Omental fat pad (tissue), 4 donors: ENCODE results near the gene CHST11. TPM values are rescaled to one million over a fixed set of nuclear protein-coding genes. Genes with fewer than 3 reads are reported as not detected.
"Not testable (repeated sequence)": the region's sequence is repeated elsewhere in the genome, so short reads cannot be mapped to it uniquely, and the experiment has no call there.

Experiments
- ATAC-seq: fragments of 150-250 bp; one replicate; pipeline ENCODE4 v1.9.1; 2016; ENCODE audit warnings: mild to moderate bottlenecking, moderate library complexity; ENCODE audit not compliant: low FRiP score
- DNase-seq: peaks from one replicate; pipeline ENCODE4 v3.0.0-alpha.2; 2019; ENCODE audit warnings: low spot score
- small RNA-seq: library from RNA; depleted of rRNA; stranded (forward); fragments of <200 nt; gene quantifications from one replicate; pipeline ENCODE3, GENCODE V24; 2016
- total RNA-seq, 4 donors: library from RNA; depleted of rRNA; stranded (reverse); fragments of >200 nt; gene quantifications; one replicate each; pipeline ENCODE4 v1.1.0, GENCODE V29; 2016
- TF ChIP-seq, protein P1 (sequence below), 3 donors: fragments of 450-650 bp; IDR thresholded peaks; one replicate each; pipeline ENCODE4 v1.5.1; 2016 to 2017; ENCODE audit warnings: antibody characterized with exemption in 3 of 3, mild to moderate bottlenecking in 3 of 3, moderate library complexity in 2 of 3

Gene CHST11
- total RNA-seq, 4 donors from 2014 or later = 12.2 to 58.6 (median 30.1) TPM

DNA sequence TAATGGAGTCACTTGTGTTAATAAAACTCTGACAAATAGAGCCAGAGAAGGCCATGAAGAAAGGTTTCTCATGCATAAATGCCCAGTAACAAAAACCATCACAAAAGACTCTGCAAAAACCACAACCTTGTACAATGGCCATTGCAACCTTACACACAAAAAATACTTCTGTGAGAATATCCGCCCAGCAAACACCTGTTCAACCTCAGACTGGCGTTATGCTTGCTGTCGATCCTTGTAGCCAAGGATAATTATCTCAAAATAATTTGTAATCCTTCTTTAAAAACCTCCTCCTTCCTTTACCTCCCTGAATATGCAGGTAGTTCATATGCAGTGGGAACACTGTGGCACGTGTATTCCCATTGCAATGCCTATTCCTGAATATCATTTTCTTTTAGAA, 344.3 kb downstream of the CHST11 start:
- TF ChIP-seq, protein P1, sequence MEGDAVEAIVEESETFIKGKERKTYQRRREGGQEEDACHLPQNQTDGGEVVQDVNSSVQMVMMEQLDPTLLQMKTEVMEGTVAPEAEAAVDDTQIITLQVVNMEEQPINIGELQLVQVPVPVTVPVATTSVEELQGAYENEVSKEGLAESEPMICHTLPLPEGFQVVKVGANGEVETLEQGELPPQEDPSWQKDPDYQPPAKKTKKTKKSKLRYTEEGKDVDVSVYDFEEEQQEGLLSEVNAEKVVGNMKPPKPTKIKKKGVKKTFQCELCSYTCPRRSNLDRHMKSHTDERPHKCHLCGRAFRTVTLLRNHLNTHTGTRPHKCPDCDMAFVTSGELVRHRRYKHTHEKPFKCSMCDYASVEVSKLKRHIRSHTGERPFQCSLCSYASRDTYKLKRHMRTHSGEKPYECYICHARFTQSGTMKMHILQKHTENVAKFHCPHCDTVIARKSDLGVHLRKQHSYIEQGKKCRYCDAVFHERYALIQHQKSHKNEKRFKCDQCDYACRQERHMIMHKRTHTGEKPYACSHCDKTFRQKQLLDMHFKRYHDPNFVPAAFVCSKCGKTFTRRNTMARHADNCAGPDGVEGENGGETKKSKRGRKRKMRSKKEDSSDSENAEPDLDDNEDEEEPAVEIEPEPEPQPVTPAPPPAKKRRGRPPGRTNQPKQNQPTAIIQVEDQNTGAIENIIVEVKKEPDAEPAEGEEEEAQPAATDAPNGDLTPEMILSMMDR (IDR thresholded peaks at IDR 0.05) = no peak
- DNase-seq = no peak
- ATAC-seq = no peak

DNA sequence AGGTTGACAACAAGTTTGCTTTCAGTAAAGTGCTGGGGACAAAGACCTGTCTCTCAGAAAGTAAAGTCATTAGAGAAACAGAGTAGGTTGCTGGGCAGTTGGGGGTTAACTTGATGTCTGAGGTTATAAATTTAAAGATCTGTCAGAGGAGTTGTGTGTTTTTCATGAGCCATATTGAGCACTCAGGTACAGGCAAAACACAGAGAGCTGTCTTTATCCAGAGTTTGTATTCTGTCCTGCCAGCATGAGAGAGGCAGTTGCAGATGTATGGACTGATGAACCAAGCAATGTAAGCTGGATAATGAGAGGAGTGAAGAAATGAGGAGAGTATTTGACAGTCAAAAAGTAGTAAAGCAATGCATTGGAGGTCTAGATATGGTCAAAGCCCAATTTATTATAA, 344.7 kb downstream of the CHST11 start:
- ATAC-seq (no peak), DNase-seq (no peak)
- TF ChIP-seq, protein P1 (IDR thresholded peaks at IDR 0.05) = no peak

DNA sequence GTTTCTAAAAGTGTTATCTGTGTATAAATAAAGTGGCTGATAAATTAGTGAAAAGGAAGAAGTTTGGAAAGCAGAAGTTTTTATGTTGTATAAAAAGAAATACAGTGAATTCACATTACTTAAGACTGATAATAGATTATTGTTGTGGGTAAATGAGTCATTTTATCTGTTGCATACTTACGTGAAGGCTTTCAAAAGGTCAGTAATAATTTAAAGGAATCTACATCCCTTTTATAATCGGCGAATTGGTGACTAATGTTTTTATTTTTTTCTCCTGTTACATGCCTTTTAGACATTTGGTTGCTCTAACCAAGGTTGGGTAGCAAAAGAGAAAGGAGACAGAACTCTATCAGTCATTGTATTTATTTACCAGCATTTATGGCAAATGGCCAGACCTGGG, 345.5 kb downstream of the CHST11 start:
- no peak for DNase-seq
- ATAC-seq = no peak
- TF ChIP-seq, protein P1 (IDR thresholded peaks at IDR 0.05) = no peak

DNA sequence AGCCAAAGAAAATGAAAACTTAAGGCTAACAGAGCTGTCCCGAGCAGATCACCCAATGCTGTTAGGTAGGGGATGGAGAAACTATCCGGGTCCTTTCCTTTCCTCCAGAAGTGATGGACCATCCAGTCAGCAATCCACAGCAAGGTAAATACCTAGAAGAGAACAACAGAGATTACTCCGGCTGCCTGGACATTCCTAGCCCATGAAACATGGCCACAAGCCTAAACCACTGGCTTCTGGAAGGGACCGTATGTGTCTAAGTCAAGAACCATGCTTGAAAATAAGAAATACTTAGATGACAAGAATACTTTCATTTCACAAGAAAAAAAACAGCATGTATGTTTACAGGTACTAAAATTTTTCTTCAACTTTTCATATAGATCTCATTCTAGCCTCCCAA, 348.4 kb downstream of the CHST11 start:
- TF ChIP-seq, protein P1 (IDR thresholded peaks at IDR 0.05) = no peak
- DNase-seq (no peak), ATAC-seq (no peak)

DNA sequence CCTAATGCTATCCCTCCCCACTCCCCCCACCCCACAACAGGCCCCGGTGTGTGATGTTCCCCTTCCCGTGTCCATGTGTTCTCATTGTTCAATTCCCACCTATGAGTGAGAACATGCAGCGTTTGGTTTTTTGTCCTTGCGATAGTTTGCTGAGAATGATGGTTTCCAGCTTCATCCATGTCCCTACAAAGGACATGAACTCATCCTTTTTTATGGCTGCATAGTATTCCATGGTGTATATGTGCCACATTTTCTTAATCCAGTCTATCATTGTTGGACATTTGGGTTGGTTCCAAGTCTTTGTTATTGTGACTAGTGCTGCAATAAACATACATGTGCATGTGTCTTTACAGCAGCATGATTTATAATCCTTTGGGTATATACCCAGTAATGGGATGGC, 349.4 kb downstream of the CHST11 start:
- ATAC-seq, DNase-seq: not testable (repeated sequence)

DNA sequence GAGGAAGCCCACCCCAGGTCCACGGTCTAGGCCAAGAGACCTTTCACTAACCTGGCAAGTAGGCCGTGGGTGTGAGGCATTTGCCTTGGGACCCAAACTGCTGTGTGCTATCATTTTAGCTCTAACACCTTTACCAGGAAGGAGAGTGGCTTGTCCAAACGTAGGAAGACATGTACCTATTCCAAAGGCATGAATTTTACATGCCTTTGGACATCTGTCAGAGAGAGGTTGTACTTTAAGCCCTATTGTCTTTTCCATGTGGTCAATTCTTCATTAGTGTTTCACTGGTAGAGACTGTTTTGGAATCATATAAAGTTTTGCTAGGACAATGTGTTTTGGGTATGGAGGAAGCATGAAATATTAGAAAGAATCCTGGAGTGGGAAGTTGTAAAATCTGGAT, 352.5 kb downstream of the CHST11 start:
- TF ChIP-seq, protein P1 (IDR thresholded peaks at IDR 0.05) = no peak
- DNase-seq = no peak
- ATAC-seq = no peak

DNA sequence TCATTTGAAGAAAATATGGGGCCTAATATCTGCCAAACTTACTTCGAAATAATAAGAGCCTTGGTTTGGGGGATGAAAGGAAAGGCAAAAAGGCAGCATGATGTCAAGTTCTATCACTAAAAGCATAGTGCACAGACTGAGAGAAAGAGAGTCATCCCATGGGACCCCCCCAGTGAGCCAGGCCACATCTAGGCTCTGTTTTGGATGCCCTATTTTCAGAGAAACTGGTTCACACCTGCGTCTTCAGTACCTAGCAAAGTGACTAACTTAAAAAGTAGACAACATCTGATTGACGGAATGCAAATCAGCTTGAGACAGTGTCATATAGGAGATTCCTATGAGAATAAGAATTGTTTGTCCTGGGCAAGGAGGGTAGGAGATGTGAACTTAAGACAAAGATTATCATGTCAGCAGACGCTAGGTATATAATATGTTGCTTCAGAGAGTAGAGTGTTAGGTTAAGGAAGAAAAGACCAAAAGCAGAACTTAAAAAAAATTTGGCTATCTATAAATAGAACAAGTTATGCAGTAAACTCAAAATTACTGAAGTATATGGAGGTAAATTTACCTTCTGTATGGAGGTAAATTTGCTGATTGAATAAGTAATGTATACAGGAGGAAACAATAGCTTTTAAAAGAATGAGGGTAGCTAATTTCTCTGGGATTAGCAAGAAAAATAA, 353.1 kb downstream of the CHST11 start:
- no peak for DNase-seq
- TF ChIP-seq, protein P1 (IDR thresholded peaks at IDR 0.05) = no peak

More for the DNA sequence above, 353.1 kb downstream of the CHST11 start:
- no peak for ATAC-seq

Small RNA genes lying within 50 kb of the gene (small RNA-seq; reads per million reads assigned to genes)
- not detected for gene MIR3922

Other genes with a start within 250 kb of the CHST11 start
- gene TXNRD1, start 241.2 kb upstream of the CHST11 start, total RNA-seq = 100 to 1,000 TPM; 170 to 313 (median 247) TPM
- 10 to 100 TPM; 11.2 to 44.4 (median 19.6) TPM for gene EID3, start 153.2 kb upstream of the CHST11 start, total RNA-seq